ENCODE measurements around the gene DNAJC7.

DNA sequence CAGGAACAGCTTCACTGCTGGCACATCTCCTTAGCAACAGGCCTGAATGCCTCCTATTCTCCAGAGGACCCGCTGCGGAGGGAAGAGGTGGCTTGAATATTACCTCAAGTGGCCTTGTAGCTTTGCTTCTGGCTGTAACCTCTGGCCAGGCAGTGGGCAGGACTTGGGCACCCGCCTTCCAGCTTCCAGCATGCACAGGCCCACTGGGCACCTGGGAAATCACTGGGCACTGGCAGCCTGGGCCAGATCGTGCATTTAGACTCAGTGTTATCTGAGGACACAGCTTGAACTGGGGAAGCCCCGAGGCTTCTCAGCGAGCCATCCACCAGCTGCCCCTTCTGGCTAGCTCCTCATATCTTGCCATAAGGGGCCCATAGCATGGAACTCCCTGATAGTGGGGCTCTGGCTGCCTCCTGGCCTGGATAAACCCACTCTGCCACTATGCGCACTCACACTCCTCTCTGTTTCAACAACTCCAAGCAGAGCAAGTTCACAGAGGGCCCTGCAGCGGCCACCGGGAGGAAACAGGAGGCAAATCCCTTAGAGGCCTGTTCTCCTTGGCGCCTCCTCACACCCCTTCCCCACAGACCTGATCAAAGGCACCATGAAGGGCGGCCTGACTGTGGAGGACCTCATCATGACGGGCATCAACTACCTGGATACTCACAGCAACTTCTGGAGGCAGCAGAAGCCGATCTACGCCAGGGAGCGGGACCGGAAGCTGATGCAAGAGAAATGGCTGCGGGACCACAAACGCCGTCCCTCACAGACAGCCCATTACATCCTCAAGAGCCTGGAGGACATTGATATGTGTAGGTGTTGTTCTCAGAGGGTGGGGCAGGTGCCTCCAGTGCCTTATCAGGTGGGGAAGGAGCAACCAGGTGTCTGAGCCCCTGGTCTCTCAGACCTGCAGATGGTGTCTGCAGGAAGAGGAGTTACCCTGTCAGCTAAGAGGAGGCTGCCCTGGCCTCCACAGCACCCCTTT, 79.0 kb downstream of the DNAJC7 start:
- TF ChIP-seq EP300 (IDR thresholded peaks at IDR 0.05) (no peak), POLR2AphosphoS5 (IDR thresholded peaks at IDR 0.05) (no peak), CTCF (IDR thresholded peaks at IDR 0.05) (no peak), POLR2A (IDR thresholded peaks at IDR 0.05) (no peak)
